Activated naive CD8-positive, alpha-beta T cell treated with anti-CD3 and anti-CD28 coated beads, Interleukin-2, amount 50 U/mL, for 24 hours (primary cell): Measurements from ENCODE around the gene LTB4R.
"Not testable (repeated sequence)": the region's sequence is repeated elsewhere in the genome, so short reads cannot be mapped to it uniquely, and the experiment has no call there.

Source experiments
- ATAC-seq: fragments of 150-1000 bp; cut with Tn5 transposase; one replicate; pipeline ENCODE4 v1.10.0; 2021
- DNase-seq: peaks from one replicate; pipeline ENCODE4 v3.0.0; 2021
- H3K27ac Mint-ChIP-seq: one replicate; pipeline ENCODE4 v1.8.0; 2021; ENCODE audit warnings: mild to moderate bottlenecking, mixed read lengths
- H3K27me3 Mint-ChIP-seq: one replicate; pipeline ENCODE4 v1.8.0; 2021; ENCODE audit warnings: mixed read lengths
- H3K36me3 Mint-ChIP-seq: one replicate; pipeline ENCODE4 v1.8.0; 2021; ENCODE audit warnings: low read depth, mixed read lengths
- H3K4me1 Mint-ChIP-seq: one replicate; pipeline ENCODE4 v1.8.0; 2021; ENCODE audit warnings: mixed read lengths
- H3K4me3 Mint-ChIP-seq: one replicate; pipeline ENCODE4 v1.8.0; 2021; ENCODE audit warnings: mild to moderate bottlenecking, moderate library complexity, mixed read lengths
- H3K9me3 Mint-ChIP-seq: one replicate; pipeline ENCODE4 v1.8.0; 2021; ENCODE audit warnings: mixed read lengths

Gene LTB4R

DNA sequence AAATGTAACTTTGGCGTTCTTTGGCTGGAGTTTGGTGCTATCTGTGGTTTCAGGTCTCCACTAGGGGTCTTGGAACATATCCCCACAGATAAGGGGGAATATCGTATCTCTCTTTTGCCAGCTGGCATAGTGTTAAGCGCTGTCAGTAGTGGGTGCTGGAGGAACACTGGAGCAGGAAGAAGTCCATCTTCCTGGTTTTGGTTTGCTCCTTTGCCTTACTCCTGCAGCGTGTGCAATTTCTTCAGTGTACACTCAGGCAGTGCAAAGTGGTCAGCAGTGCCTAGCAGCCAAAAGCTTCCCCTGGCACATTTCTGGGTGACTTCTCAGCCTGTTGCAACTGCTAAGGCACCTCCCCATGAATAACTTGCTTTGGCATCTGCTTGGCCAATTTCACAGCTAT lies 40.2 kb downstream of the LTB4R start:
- H3K27me3 Mint-ChIP-seq = peaks cover 53% of the 10 kb centered on the region
- H3K9me3 Mint-ChIP-seq = no peaks in the 10 kb centered on the region

DNA sequence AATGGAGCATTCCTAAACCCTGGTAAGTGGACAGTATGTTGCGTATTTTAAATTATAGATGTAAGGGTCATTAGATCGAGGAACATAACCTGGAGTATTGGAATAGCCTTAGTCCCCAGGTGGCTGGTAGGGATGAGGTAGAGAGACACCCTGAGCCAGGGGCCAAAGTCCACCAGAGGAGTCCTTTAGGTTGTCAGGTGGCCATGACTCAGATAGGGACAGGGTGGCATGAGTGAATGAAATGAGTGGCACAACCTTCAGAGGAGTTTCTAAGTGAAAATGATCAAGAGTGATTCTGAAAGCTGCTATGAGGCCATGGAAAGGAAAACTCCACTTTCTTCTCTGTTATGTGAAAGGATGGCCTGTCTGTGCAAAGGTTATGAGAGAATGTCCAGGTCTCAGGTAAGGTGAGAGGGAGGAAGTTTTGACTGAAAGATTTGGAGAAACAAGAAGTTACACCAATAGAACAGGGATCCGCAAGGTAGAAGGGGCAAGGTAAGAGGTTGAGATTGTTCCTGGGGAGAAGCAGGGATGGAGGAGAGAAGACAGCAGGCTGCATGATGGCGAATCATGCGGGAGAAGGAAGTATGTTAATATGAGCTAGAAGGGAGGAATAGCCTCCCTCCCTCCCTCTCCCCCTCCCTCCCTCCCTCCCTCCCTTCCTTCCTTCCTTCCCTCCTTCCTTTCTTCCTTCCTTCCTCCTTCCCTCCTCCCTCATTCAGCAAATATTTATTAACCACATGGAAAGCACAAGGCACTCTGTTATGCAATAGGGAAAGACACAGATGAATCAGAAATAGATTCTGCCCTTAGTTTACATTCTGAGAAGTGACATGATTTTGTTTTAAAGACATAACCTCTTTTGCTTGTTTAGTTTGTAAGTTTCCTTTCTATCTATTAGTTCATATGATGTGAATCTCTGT lies 42.5 kb downstream of the LTB4R start:
- H3K9me3 Mint-ChIP-seq = no peaks in the 10 kb centered on the region
- ATAC-seq (peak; percentile 46), DNase-seq (no peak)
- no peak overlapping the region for H3K4me3 Mint-ChIP-seq
- no peak overlapping the region for H3K27ac Mint-ChIP-seq
- H3K27me3 Mint-ChIP-seq = peaks cover 46% of the 10 kb centered on the region
- H3K36me3 Mint-ChIP-seq = no peaks in the 10 kb centered on the region
- H3K4me1 Mint-ChIP-seq = peaks cover 3% of the 10 kb centered on the region

More for the DNA sequence above, 40.2 kb downstream of the LTB4R start:
- DNase-seq = no peak
- no peak for ATAC-seq
- Mint-ChIP-seq H3K4me3 (no peak overlapping the region), H3K4me1 (peaks cover 3% of the 10 kb centered on the region), H3K36me3 (no peaks in the 10 kb centered on the region), H3K27ac (no peak overlapping the region)

DNA sequence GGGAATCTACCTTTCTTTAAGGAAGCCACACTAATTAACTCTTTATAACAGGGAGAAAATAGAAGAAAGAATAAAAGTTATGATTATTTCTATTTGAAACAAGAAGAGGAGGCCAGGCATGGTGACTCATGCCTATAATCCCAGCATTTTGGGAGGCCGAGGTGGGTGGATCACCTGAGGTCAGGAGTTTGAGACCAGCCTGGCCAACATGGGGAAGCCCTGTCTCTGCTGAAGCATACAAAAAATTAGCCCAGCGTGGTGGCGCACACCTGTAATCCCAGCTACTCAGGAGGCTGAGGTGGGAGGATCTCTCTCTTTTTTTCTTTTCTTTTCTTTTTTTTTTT lies 43.2 kb downstream of the LTB4R start:
- DNase-seq, ATAC-seq, H3K4me3 Mint-ChIP-seq, H3K27ac Mint-ChIP-seq, H3K9me3 Mint-ChIP-seq, H3K36me3 Mint-ChIP-seq, H3K4me1 Mint-ChIP-seq: not testable (repeated sequence)
- peaks cover 41% of the 10 kb centered on the region for H3K27me3 Mint-ChIP-seq

DNA sequence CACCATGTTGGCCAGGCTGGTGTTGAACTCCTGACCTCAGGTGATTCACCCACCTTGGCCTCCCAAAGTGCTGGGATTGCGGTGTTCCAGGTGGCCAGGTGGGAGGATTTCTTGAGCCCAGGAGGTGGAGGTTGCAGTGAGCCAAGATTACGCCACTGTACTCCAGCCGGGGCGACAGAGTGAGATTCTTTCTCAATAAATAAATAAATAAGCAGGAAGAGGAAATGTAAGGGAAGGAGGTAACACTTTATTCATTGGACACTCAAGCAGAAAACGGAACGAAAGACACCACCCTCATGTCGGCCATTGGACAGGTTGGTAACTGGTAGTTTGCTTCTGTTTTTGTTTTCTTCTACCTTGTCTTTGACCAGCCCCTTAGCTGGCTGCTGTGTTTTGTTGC lies 43.7 kb downstream of the LTB4R start:
- peaks cover 3% of the 10 kb centered on the region for H3K4me1 Mint-ChIP-seq
- DNase-seq (no peak), ATAC-seq (no peak)
- H3K36me3 Mint-ChIP-seq = no peaks in the 10 kb centered on the region
- H3K4me3 Mint-ChIP-seq = no peak overlapping the region
- no peaks in the 10 kb centered on the region for H3K9me3 Mint-ChIP-seq
- no peak overlapping the region for H3K27ac Mint-ChIP-seq
- H3K27me3 Mint-ChIP-seq = peaks cover 41% of the 10 kb centered on the region

DNA sequence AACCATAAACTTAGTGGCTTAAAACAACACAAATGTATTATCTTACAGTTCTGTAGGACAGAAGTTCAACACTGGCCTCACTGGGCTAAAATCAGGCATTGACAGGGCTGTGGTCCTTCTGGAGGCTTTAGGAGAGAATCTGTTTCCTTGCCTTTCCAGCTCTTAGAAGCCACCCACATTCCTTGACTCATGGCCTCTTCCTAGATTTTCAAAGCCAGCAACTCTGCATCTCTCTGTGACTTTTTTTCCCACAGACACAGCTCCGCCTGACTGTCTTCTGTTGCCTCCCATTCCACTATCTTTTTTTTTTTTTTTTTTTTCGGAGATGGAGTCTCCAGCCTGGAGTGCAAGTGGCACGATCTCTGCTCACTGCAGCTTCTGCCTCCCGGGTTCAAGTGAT lies 44.9 kb downstream of the LTB4R start:
- no peaks in the 10 kb centered on the region for H3K9me3 Mint-ChIP-seq
- peaks cover 30% of the 10 kb centered on the region for H3K27me3 Mint-ChIP-seq
- no peak for ATAC-seq
- DNase-seq = no peak
- no peaks in the 10 kb centered on the region for H3K36me3 Mint-ChIP-seq
- H3K27ac Mint-ChIP-seq = no peak overlapping the region
- no peak overlapping the region for H3K4me3 Mint-ChIP-seq
- peaks cover 3% of the 10 kb centered on the region for H3K4me1 Mint-ChIP-seq

DNA sequence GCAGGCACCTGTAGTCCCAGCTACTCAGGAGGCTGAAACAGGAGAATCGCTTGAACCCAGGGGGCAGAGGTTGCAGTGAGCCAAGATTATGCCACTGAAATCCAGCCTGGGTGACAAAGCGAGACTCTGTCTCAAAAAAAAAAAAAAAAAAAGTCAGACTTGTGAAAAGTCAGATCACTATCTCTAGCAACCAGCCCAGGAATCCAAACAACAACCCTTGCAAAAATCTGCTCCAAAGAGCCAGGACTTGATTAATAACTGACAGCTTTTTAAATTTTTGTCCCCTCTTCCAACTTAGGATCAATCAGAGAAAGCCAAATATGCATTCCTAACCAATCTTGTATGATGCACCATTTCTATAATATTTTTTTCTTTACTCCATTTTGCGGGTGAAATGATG lies 49.0 kb downstream of the LTB4R start:
- Mint-ChIP-seq H3K4me1 (peaks cover 4% of the 10 kb centered on the region), H3K27me3 (peaks cover 19% of the 10 kb centered on the region), H3K4me3 (no peak overlapping the region), H3K27ac (no peak overlapping the region), H3K9me3 (no peaks in the 10 kb centered on the region), H3K36me3 (no peaks in the 10 kb centered on the region)
- DNase-seq (no peak), ATAC-seq (no peak)

DNA sequence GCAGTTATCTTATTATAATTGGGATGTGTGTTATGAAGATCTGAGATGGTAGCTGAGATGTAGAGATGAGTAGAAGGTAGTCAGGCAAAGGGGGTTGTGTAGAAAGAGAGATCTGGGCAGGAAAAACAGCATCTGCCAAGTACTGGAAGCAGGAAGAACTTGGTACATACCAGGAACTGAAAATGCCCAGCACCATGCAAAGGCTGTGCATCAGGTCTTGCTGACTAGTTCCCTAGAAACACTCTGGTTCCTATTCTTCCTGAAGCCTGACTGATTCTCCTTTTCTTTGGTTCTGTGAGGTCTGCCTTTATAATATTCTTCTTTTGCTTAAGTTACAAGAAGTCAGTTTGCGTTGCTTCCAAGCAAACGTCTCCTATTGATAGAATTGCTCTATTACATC lies 50.0 kb downstream of the LTB4R start:
- peaks cover 26% of the 10 kb centered on the region for H3K27me3 Mint-ChIP-seq

DNA sequence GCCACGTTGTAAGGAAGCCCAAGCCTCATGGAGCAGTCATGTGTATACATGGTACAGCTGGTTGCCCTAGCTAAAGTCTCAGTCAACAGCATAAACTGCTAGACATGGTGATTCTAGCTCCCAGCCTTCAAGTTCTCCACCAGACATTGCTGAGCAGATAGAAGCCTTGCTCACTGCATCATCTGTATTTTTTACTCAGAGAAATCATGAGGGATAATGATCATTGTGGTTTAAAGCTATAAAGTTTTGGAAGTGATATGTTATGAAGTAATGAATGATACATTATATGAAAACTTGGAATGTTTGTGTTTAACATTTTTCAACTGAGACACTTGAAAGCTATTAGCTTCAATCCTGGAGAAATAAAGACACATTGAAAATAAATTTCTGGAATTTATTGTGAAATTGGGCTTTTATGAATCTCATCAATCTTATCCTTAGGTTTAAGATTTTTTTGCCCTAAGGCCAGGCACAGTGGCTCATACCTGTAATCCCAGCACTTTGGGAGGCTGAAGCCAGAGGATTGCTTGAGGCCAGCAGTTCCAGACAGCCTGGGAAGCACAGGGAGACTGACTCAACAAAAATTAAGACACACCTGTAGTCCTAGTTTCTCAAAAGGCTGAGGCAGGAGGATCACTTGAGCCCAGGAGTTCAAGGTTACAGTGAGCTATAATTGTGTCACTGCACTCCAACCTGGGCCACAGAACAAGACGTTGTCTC lies 51.1 kb downstream of the LTB4R start:
- DNase-seq = no peak
- no peak overlapping the region for H3K27ac Mint-ChIP-seq
- peaks cover 29% of the 10 kb centered on the region for H3K27me3 Mint-ChIP-seq

More for the DNA sequence above, 50.0 kb downstream of the LTB4R start:
- no peaks in the 10 kb centered on the region for H3K9me3 Mint-ChIP-seq
- no peak overlapping the region for H3K4me3 Mint-ChIP-seq
- no peak overlapping the region for H3K27ac Mint-ChIP-seq
- DNase-seq (no peak), ATAC-seq (no peak)
- peaks cover 14% of the 10 kb centered on the region for H3K4me1 Mint-ChIP-seq
- no peaks in the 10 kb centered on the region for H3K36me3 Mint-ChIP-seq

DNA sequence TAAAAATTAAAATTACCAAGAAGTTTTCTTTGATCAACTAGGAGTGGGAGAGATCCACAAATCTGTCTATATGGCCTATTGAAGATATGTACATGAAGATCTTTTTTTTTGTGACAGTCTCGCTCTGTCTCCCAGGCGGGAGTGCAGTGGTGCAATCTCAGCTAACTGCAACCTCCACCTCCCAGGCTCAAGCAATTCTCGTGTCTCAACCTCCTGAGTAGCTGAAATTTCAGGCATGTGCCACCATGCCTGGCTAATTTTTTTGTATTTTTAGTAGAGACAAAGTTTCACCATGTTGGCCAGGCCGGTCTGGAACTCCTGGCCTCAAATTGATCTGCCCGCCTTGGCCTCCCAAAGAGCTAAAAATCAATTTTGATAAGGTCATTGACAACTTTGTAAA lies 52.1 kb downstream of the LTB4R start:
- no peak overlapping the region for H3K4me3 Mint-ChIP-seq
- peaks cover 28% of the 10 kb centered on the region for H3K4me1 Mint-ChIP-seq
- no peaks in the 10 kb centered on the region for H3K9me3 Mint-ChIP-seq
- ATAC-seq = no peak
- no peak overlapping the region for H3K27ac Mint-ChIP-seq
- DNase-seq = no peak
- peaks cover 34% of the 10 kb centered on the region for H3K27me3 Mint-ChIP-seq
- no peaks in the 10 kb centered on the region for H3K36me3 Mint-ChIP-seq

More for the DNA sequence above, 51.1 kb downstream of the LTB4R start:
- Mint-ChIP-seq H3K9me3 (no peaks in the 10 kb centered on the region), H3K4me1 (peaks cover 20% of the 10 kb centered on the region), H3K36me3 (no peaks in the 10 kb centered on the region), H3K4me3 (no peak overlapping the region)
- no peak for ATAC-seq

DNA sequence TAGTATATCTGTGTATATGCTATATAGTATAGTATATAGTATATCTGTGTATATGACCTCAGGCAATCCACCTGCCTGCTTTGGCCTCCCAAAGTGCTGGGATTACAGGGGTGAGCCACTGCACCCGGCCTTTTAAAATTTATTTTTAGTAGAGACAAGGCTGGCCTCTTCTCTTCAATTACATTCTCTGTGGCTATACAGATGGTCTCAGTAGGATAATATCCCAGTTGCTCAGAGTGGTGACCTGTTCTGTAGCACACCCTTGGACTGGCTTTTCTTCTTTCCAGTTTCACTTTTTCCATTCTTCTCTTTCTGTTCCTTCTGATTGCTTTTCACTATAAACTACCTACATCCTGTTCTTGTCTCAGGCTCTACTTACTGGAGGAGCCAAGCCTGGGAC lies 53.5 kb downstream of the LTB4R start:
- ATAC-seq = no peak
- Mint-ChIP-seq H3K4me1 (peaks cover 31% of the 10 kb centered on the region), H3K27me3 (peaks cover 36% of the 10 kb centered on the region), H3K4me3 (no peak overlapping the region), H3K9me3 (no peaks in the 10 kb centered on the region), H3K27ac (no peak overlapping the region), H3K36me3 (no peaks in the 10 kb centered on the region)
- DNase-seq = no peak

DNA sequence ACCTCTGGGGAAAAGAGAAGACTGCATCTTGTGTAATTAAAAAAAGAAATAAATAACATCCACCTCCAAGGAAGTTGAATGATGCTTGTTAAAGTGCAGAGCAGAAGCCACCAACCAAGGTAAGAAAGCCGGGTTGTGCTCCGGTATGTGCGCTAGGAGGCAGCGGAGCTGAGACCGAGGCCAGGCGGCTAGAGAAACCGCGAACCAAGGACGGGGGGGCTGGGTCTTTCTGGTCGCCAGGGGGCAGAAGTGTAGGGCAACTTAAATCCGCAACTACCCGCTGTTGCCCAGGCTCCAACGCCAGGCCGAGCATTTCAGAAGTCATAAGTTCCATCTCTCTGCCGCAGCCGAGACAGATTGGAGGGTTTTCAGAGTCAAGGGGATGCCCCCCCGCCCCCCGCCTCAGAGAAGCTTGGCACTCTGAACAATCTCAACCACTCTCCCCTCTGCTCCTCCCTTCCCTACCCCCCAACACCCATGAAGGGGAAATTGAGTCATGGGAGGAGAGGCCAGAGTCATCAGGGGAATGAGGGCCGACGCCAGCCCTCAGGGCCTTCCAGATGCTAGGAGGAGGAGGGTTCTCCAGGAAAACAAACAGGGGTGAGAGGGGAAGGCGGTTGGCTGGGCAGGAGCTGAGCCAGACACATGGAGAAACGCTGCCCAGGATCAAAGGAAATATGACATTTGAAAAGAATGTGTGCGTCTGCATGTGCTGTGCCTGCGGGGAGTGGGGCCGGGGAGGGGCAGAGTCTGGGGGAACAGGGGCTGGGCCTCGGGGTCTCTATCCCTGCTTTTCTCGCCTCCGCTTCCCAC lies 54.5 kb downstream of the LTB4R start:
- Mint-ChIP-seq H3K36me3 (no peaks in the 10 kb centered on the region), H3K4me3 (peak overlapping the region; percentile 79), H3K27me3 (peaks cover 34% of the 10 kb centered on the region), H3K9me3 (no peaks in the 10 kb centered on the region), H3K4me1 (peaks cover 31% of the 10 kb centered on the region), H3K27ac (peak overlapping the region; percentile 87)
- peak; percentile 84 for DNase-seq
- ATAC-seq = peak; percentile 82

DNA sequence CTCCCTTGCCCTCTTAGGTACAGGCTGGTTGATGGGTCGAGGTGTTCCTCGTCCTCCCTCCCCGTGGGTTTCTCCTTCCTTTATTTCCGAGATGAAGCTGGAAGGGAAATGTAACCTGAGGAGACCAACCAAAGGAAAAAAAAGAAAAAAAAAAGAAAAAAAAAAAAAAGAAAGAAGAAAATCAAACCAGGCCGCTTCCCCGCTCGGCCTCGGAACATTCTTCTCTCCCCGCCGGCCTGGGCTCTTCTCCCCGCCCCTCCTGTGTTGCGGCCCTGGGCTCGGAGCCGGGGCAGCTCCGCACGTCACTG lies 55.1 kb downstream of the LTB4R start:
- no peak for DNase-seq
- Mint-ChIP-seq H3K27me3 (peaks cover 31% of the 10 kb centered on the region), H3K27ac (no peak overlapping the region), H3K4me1 (peaks cover 31% of the 10 kb centered on the region), H3K4me3 (peak overlapping the region; percentile 79), H3K36me3 (no peaks in the 10 kb centered on the region), H3K9me3 (no peaks in the 10 kb centered on the region)
- ATAC-seq = no peak

DNA sequence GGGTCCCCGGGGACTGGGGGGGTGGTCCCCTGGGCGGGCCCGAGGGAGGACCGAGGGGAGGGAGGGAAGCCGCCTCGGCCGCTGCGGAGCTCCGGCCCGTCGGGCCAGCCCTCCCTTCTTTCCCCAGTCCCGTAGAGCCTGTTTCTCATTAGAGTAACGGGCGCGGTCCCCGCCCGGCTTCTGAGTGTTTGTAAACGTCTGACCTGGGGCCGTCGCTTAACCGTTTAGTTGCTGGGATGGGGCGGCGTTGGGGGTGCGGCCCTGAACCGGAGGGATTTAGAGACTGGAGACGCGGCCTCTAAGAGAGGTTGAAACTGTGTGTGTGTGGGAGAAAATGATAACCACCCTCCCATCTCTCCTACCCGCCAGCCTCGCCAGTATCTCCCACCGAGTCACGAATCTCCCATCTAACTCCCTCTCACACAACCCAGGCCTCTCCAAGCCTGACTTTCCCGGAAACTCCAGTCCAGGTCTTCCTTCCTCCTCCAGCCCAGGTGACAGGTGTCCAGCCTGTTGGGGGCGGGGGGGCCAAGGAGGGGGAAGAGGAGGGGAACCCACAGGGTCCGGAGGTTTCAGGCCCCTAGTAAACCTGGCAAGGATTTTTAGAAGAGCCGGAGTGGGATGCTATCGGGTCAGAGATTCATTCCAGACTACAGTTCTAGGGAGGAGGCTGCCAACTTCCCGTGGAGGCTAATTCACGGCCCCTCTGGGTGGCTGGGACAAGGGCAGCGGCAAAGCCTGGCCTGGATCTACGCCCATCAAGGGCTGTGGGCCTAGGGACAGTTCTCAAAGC lies 55.6 kb downstream of the LTB4R start:
- peak overlapping the region; percentile 59 for H3K27ac Mint-ChIP-seq
- no peaks in the 10 kb centered on the region for H3K9me3 Mint-ChIP-seq
- no peaks in the 10 kb centered on the region for H3K36me3 Mint-ChIP-seq
- ATAC-seq (peak; percentile 29), DNase-seq (peak; percentile 57)
- H3K4me3 Mint-ChIP-seq = peak overlapping the region; percentile 79
- H3K27me3 Mint-ChIP-seq = peaks cover 30% of the 10 kb centered on the region
- peaks cover 31% of the 10 kb centered on the region for H3K4me1 Mint-ChIP-seq
